ENCODE results near the gene MAPK4.

MAPK4 gene

DNA sequence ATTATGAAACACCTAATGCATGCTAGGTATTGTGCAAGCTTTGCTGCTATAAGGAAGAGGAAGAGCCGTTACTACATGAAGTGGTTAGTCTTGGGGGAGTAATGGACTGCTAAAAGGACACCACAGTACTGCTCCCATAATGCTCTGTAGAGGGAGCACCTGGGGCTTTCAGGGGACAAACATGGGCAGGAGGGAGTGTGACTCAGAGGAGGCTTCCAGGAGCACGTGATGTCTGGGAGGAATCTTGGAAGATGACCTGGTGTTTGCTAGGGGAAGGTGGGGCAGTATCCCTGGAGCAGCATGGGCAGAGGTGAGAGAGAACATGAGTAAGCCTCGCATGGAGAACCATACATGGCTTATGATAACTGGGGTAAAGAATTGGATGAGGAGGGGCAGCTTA lies 18.8 kb downstream of the MAPK4 start:
- Histone ChIP-seq H3K9me2 (replicated peaks; ENCODE audit: low read depth, low read length) (no peaks in the 10 kb centered on the region), H3K36me3 (ENCODE audit: insufficient read depth, low read length) (no peaks in the 10 kb centered on the region), H3K4me2 (ENCODE audit: low read depth, low read length, poor library complexity, severe bottlenecking) (no peak overlapping the region)

DNA sequence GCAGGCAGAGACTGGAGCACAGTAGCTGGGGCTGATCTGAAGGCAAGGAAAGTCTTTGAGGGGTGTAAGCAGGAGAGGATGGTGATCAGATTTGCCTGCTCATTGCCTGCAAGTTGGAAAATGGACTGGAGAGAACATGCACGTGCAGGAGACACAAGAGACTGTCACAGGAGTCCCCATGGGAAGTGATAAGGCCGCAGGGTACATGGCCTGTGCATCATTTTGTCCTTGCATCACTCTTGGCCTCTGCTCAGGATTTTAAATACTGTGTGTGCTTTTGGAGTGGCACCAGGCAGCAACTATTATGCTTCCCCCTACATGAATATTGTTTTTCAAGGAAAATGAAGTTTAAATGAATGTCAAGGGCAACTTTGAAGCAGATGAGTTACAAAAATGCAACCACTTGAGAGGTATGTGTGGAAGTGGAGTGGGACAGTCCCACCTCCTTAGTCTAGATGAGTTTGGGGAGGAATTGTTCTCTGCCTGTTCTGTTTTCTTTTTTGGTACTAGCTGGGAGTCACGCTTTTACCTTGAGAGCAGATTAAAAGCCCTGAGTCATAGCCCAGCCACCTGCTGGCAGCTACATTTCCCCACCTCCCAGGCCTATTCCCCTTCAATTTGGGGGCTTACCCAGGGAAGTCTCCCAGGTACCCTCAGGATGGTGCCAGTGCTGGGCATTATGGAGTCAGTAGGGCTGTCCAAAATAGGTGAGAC lies 19.3 kb downstream of the MAPK4 start:
- no peaks in the 10 kb centered on the region for H3K4me1 ChIP-seq (ENCODE audit: insufficient read depth, low read length, poor library complexity, severe bottlenecking)
- TF ChIP-seq, protein P1, sequence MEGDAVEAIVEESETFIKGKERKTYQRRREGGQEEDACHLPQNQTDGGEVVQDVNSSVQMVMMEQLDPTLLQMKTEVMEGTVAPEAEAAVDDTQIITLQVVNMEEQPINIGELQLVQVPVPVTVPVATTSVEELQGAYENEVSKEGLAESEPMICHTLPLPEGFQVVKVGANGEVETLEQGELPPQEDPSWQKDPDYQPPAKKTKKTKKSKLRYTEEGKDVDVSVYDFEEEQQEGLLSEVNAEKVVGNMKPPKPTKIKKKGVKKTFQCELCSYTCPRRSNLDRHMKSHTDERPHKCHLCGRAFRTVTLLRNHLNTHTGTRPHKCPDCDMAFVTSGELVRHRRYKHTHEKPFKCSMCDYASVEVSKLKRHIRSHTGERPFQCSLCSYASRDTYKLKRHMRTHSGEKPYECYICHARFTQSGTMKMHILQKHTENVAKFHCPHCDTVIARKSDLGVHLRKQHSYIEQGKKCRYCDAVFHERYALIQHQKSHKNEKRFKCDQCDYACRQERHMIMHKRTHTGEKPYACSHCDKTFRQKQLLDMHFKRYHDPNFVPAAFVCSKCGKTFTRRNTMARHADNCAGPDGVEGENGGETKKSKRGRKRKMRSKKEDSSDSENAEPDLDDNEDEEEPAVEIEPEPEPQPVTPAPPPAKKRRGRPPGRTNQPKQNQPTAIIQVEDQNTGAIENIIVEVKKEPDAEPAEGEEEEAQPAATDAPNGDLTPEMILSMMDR (conservative IDR thresholded peaks at IDR 0.05; ENCODE audit: low read length), result no peak
- no peak for TF ChIP-seq EZH2phosphoT487 (IDR thresholded peaks at IDR 0.05; ENCODE audit: borderline replicate concordance)
- no peak overlapping the region for H2AFZ ChIP-seq (ENCODE audit: low read length)
- H3K9me3 ChIP-seq (ENCODE audit: insufficient read depth, low read depth, low read length), result no peaks in the 10 kb centered on the region; the same call in 1 of the 2 replicates
- no peaks in the 10 kb centered on the region for H3F3A ChIP-seq (ENCODE audit: low read depth)
- H3K9me2 ChIP-seq (replicated peaks; ENCODE audit: low read depth, low read length), result no peaks in the 10 kb centered on the region
- H3K4me3 ChIP-seq (ENCODE audit: low read length, poor library complexity, severe bottlenecking), result no peak overlapping the region
- H3K79me2 ChIP-seq (ENCODE audit: insufficient read depth, low read length), result no peaks in the 10 kb centered on the region
- no peaks in the 10 kb centered on the region for H3K36me3 ChIP-seq (ENCODE audit: insufficient read depth, low read length)
- no peak overlapping the region for H3K4me2 ChIP-seq (ENCODE audit: low read depth, low read length, poor library complexity, severe bottlenecking)
- no peak overlapping the region for H3K9ac ChIP-seq (ENCODE audit: low read depth, low read length, poor library complexity, severe bottlenecking)
- H4K20me1 ChIP-seq (ENCODE audit: insufficient read depth, low read length, poor library complexity, severe bottlenecking), result no peaks in the 10 kb centered on the region
- H3K27me3 ChIP-seq (ENCODE audit: insufficient read depth, low read length, poor library complexity, severe bottlenecking), result no peaks in the 10 kb centered on the region

More for the DNA sequence above, 18.8 kb downstream of the MAPK4 start:
- Histone ChIP-seq H2AFZ (ENCODE audit: low read length) (no peak overlapping the region), H3K79me2 (ENCODE audit: insufficient read depth, low read length) (no peaks in the 10 kb centered on the region), H3F3A (ENCODE audit: low read depth) (no peaks in the 10 kb centered on the region), H4K20me1 (ENCODE audit: insufficient read depth, low read length, poor library complexity, severe bottlenecking) (no peaks in the 10 kb centered on the region), H3K9ac (ENCODE audit: low read depth, low read length, poor library complexity, severe bottlenecking) (no peak overlapping the region), H3K4me1 (ENCODE audit: insufficient read depth, low read length, poor library complexity, severe bottlenecking) (no peaks in the 10 kb centered on the region), H3K27me3 (ENCODE audit: insufficient read depth, low read length, poor library complexity, severe bottlenecking) (no peaks in the 10 kb centered on the region), H3K4me3 (ENCODE audit: low read length, poor library complexity, severe bottlenecking) (no peak overlapping the region), H3K9me3 (ENCODE audit: insufficient read depth, low read depth, low read length) (no peaks in the 10 kb centered on the region; the same call in 1 of the 2 replicates)
- TF ChIP-seq, protein P1 (conservative IDR thresholded peaks at IDR 0.05; ENCODE audit: low read length), result no peak
- TF ChIP-seq EZH2phosphoT487 (IDR thresholded peaks at IDR 0.05; ENCODE audit: borderline replicate concordance), result no peak

DNA sequence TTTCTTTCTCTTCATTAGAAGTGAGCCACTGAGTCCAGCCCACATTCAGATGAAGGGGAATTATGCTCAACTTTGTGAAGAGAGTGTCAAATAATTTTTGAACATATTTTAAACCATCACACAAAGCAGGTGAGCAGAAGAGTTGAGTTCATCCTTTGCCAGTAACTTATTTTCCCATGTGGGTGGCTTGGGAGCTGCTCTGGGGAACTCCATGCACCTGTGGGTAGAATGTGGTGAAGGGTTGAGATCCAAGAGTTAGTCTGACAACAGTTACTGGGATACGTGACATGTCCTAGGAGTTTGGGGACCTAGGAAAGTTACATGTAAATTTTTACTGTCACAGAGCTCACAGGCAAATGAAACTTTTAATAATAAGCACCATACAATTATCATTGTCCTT lies 21.6 kb downstream of the MAPK4 start:
- H3K36me3 ChIP-seq (ENCODE audit: insufficient read depth, low read length), result no peaks in the 10 kb centered on the region
- no peak overlapping the region for H3K9ac ChIP-seq (ENCODE audit: low read depth, low read length, poor library complexity, severe bottlenecking)
- no peaks in the 10 kb centered on the region for H4K20me1 ChIP-seq (ENCODE audit: insufficient read depth, low read length, poor library complexity, severe bottlenecking)
- H3K4me3 ChIP-seq (ENCODE audit: low read length, poor library complexity, severe bottlenecking), result no peak overlapping the region
- H3K4me2 ChIP-seq (ENCODE audit: low read depth, low read length, poor library complexity, severe bottlenecking), result no peak overlapping the region
- H3K4me1 ChIP-seq (ENCODE audit: insufficient read depth, low read length, poor library complexity, severe bottlenecking), result no peaks in the 10 kb centered on the region
- no peaks in the 10 kb centered on the region for H3K9me2 ChIP-seq (replicated peaks; ENCODE audit: low read depth, low read length)
- no peaks in the 10 kb centered on the region for H3K79me2 ChIP-seq (ENCODE audit: insufficient read depth, low read length)
- no peaks in the 10 kb centered on the region for H3K27me3 ChIP-seq (ENCODE audit: insufficient read depth, low read length, poor library complexity, severe bottlenecking)
- TF ChIP-seq, protein P1 (conservative IDR thresholded peaks at IDR 0.05; ENCODE audit: low read length), result no peak
- no peak for TF ChIP-seq EZH2phosphoT487 (IDR thresholded peaks at IDR 0.05; ENCODE audit: borderline replicate concordance)
- no peaks in the 10 kb centered on the region; the same call in 1 of the 2 replicates for H3K9me3 ChIP-seq (ENCODE audit: insufficient read depth, low read depth, low read length)
- no peak overlapping the region for H2AFZ ChIP-seq (ENCODE audit: low read length)
- H3F3A ChIP-seq (ENCODE audit: low read depth), result no peaks in the 10 kb centered on the region
